ENCODE data around the gene ALG13.
"Not testable (repeated sequence)": the region's sequence is repeated elsewhere in the genome, so short reads cannot be mapped to it uniquely, and the experiment has no call there.

Gene ALG13

DNA sequence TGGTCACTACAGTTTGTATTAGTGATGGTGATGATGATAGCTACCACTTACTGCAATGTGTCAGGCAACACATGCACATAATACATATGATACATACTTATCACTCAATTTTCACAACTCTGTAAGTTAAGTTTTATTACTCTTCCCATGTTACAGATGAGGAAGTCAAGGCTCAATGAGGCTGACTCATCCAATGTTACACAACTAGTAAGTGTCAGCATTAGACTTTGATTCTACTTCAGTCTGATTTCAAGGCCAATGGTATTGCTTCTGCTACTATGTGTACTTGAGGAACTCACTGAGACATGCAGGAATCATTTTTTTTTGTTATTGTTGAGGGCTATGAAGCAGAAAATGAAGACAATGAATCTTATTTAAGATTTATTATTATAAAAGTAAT, 98.6 kb downstream of the ALG13 start:
- H3K27me3 ChIP-seq (ENCODE audit: low read depth, low read length) = no peaks in the 10 kb centered on the region
- H3K36me3 ChIP-seq (replicated peaks; ENCODE audit: low read depth, low read length) = peaks cover 3% of the 10 kb centered on the region
- H3K4me1 ChIP-seq (ENCODE audit: low read length) = no peaks in the 10 kb centered on the region; the same call in 1 of the 2 replicates
- no peak overlapping the region for H2AFZ ChIP-seq (ENCODE audit: low read depth, low read length)
- H3K9me3 ChIP-seq (ENCODE audit: insufficient read depth, low read length) = no peaks in the 10 kb centered on the region
- no peak for TF ChIP-seq EZH2phosphoT487 (IDR thresholded peaks at IDR 0.05; ENCODE audit: low read depth)
- TF ChIP-seq, protein P1, sequence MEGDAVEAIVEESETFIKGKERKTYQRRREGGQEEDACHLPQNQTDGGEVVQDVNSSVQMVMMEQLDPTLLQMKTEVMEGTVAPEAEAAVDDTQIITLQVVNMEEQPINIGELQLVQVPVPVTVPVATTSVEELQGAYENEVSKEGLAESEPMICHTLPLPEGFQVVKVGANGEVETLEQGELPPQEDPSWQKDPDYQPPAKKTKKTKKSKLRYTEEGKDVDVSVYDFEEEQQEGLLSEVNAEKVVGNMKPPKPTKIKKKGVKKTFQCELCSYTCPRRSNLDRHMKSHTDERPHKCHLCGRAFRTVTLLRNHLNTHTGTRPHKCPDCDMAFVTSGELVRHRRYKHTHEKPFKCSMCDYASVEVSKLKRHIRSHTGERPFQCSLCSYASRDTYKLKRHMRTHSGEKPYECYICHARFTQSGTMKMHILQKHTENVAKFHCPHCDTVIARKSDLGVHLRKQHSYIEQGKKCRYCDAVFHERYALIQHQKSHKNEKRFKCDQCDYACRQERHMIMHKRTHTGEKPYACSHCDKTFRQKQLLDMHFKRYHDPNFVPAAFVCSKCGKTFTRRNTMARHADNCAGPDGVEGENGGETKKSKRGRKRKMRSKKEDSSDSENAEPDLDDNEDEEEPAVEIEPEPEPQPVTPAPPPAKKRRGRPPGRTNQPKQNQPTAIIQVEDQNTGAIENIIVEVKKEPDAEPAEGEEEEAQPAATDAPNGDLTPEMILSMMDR (IDR thresholded peaks at IDR 0.05; ENCODE audit: low read depth, low read length) = no peak
- no peak overlapping the region for H3K4me2 ChIP-seq (ENCODE audit: low read length)
- no peak overlapping the region for H3K4me3 ChIP-seq (ENCODE audit: low read length)
- no peaks in the 10 kb centered on the region for H3K79me2 ChIP-seq (ENCODE audit: low read length)
- no peak overlapping the region for H3K9ac ChIP-seq (ENCODE audit: low read length)
- H3K27ac ChIP-seq (ENCODE audit: low read length) = no peak overlapping the region
- H4K20me1 ChIP-seq (ENCODE audit: insufficient read depth, low read length) = no peaks in the 10 kb centered on the region

DNA sequence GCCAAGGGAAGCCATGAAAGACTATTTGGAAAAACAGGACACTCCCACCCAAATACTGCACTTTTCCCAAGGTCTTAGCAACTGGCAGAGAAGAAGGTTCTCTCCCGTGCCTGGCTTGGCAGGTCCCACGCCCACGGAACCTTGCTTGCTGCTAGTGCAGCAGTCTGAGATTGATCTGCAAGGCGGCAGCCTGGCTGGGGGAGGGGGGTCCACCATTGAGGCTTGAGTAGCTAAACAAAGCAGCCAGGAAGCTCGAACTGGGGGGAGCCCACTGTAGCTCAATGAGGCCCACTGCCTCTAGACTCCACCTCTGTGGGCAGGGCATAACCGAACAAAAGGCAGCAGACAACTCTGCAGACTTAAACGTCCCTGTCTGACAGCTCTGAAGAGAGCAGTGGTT, 103.7 kb downstream of the ALG13 start:
- no peaks in the 10 kb centered on the region for H3K9me3 ChIP-seq (ENCODE audit: insufficient read depth, low read length)
- no peak overlapping the region for H3K4me3 ChIP-seq (ENCODE audit: low read length)
- H2AFZ ChIP-seq (ENCODE audit: low read depth, low read length) = no peak overlapping the region
- no peak overlapping the region for H3K4me2 ChIP-seq (ENCODE audit: low read length)
- no peaks in the 10 kb centered on the region for H3K79me2 ChIP-seq (ENCODE audit: low read length)
- H3K27me3 ChIP-seq (ENCODE audit: low read depth, low read length) = no peaks in the 10 kb centered on the region
- H3K4me1 ChIP-seq (ENCODE audit: low read length) = no peaks in the 10 kb centered on the region
- H3K27ac ChIP-seq (ENCODE audit: low read length) = no peak overlapping the region
- peaks cover 3% of the 10 kb centered on the region for H3K36me3 ChIP-seq (replicated peaks; ENCODE audit: low read depth, low read length)
- no peak overlapping the region for H3K9ac ChIP-seq (ENCODE audit: low read length)
- no peaks in the 10 kb centered on the region for H4K20me1 ChIP-seq (ENCODE audit: insufficient read depth, low read length)
- TF ChIP-seq EZH2phosphoT487 (IDR thresholded peaks at IDR 0.05; ENCODE audit: low read depth) = no peak
- TF ChIP-seq, protein P1 (IDR thresholded peaks at IDR 0.05; ENCODE audit: low read depth, low read length) = no peak

DNA sequence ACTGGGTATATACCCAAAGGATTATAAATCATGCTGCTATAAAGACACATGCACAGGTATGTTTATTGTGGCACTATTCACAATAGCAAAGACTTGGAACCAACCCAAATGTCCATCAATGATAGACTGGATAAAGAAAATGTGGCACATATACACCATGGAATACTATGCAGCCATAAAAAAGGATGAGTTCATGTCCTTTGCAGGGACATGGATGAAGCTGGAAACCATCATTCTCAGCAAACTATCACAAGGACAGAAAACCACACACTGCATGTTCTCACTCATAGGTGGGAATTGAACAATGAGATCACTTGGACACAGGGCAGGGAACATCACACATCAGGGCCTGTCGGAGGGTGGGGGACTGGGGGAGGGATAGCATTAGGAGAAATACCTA, 109.1 kb downstream of the ALG13 start:
- not testable (repeated sequence) for H3K79me2 ChIP-seq (ENCODE audit: low read length); H3K36me3 ChIP-seq (replicated peaks; ENCODE audit: low read depth, low read length); H3K4me3 ChIP-seq (ENCODE audit: low read length); H3K9ac ChIP-seq (ENCODE audit: low read length); H3K27ac ChIP-seq (ENCODE audit: low read length); H3K4me2 ChIP-seq (ENCODE audit: low read length); H3K4me1 ChIP-seq (ENCODE audit: low read length); H3K9me3 ChIP-seq (ENCODE audit: insufficient read depth, low read length); H3K27me3 ChIP-seq (ENCODE audit: low read depth, low read length); H2AFZ ChIP-seq (ENCODE audit: low read depth, low read length); H4K20me1 ChIP-seq (ENCODE audit: insufficient read depth, low read length)
